PFSK-1 (cell line): ENCODE data around the gene TRIM8.

Experiments
- POLR2AphosphoS5 ChIP-seq: IDR thresholded peaks from 2 replicates; pipeline ENCODE4 v1.6.1; 2012; ENCODE audit warnings: low read depth, mild to moderate bottlenecking, control low read depth, low read length, moderate library complexity
- REST ChIP-seq, 2 experiments: IDR thresholded peaks; 2 replicates each; pipeline versions ENCODE4 v1.6.1 to v1.8.0; 2011 to 2012; ENCODE audit warnings: low read depth in 2 of 2, low read length in 2 of 2, control low read depth in 1 of 2, inconsistent platforms in 1 of 2, mild to moderate bottlenecking in 1 of 2, moderate library complexity in 1 of 2; ENCODE audit not compliant: insufficient read depth in 1 of 2
- SIN3A ChIP-seq: IDR thresholded peaks from 2 replicates; pipeline ENCODE4 v1.6.1; 2012; ENCODE audit warnings: mild to moderate bottlenecking, low read length, moderate library complexity, borderline replicate concordance; ENCODE audit not compliant: insufficient read depth
- TAF1 ChIP-seq: IDR thresholded peaks from 2 replicates; pipeline ENCODE4 v1.6.1; 2012; ENCODE audit warnings: low read length, control low read depth, borderline replicate concordance; ENCODE audit not compliant: insufficient read depth

GRCh38 chr10:102641402-102641801 is 2.9 kb upstream of the TRIM8 start:
- TF ChIP-seq SIN3A: no peak
- TF ChIP-seq POLR2AphosphoS5: no peak
- TF ChIP-seq REST (IDR thresholded peaks at IDR 0.05; ENCODE audit: insufficient read depth in 1 of 2, low read depth in 2 of 2, low read length in 2 of 2): no peak
- TF ChIP-seq TAF1: no peak
